ENCODE data around the gene LAMA3.

The LAMA3 gene

GRCh38 chr18:23778828-23779227, 89.6 kb downstream of the LAMA3 start:
- DNase-seq (ENCODE audit: low spot score), result no peak

- DNase-seq (ENCODE audit: low spot score), result peak; percentile 19
Observed at GRCh38 chr18:23779696-23780303, 90.5 kb downstream of the LAMA3 start.

- peak; percentile 64 for DNase-seq (ENCODE audit: low spot score)
Observed at GRCh38 chr18:23784832-23785245, 95.6 kb downstream of the LAMA3 start.

- DNase-seq (ENCODE audit: low spot score), result no peak
Observed at GRCh38 chr18:23793051-23793450, 103.8 kb downstream of the LAMA3 start.

- no peak for DNase-seq (ENCODE audit: low spot score)
Observed at GRCh38 chr18:23793985-23794867, 105.0 kb downstream of the LAMA3 start.

GRCh38 chr18:23798249-23798648, 109.0 kb downstream of the LAMA3 start:
- DNase-seq (ENCODE audit: low spot score), result no peak

GRCh38 chr18:23798824-23799223, 109.6 kb downstream of the LAMA3 start:
- no peak for DNase-seq (ENCODE audit: low spot score)

- DNase-seq (ENCODE audit: low spot score), result no peak
Observed at GRCh38 chr18:23799540-23799939, 110.3 kb downstream of the LAMA3 start.

GRCh38 chr18:23800902-23801301, 111.6 kb downstream of the LAMA3 start:
- no peak for DNase-seq (ENCODE audit: low spot score)

- no peak for DNase-seq (ENCODE audit: low spot score)
Observed at GRCh38 chr18:23802817-23803216, 113.6 kb downstream of the LAMA3 start.

- DNase-seq (ENCODE audit: low spot score), result no peak
Observed at GRCh38 chr18:23803755-23804154, 114.5 kb downstream of the LAMA3 start.

GRCh38 chr18:23805898-23806297, 116.6 kb downstream of the LAMA3 start:
- DNase-seq (ENCODE audit: low spot score), result no peak

- DNase-seq (ENCODE audit: low spot score), result no peak
Observed at GRCh38 chr18:23809415-23809814, 120.2 kb downstream of the LAMA3 start.

GRCh38 chr18:23810396-23810795, 121.1 kb downstream of the LAMA3 start:
- no peak for DNase-seq (ENCODE audit: low spot score)

GRCh38 chr18:23811176-23811575, 121.9 kb downstream of the LAMA3 start:
- no peak for DNase-seq (ENCODE audit: low spot score)

GRCh38 chr18:23812546-23813440, 123.5 kb downstream of the LAMA3 start:
- DNase-seq (ENCODE audit: low spot score), result no peak

- no peak for DNase-seq (ENCODE audit: low spot score)
Observed at GRCh38 chr18:23814991-23815614, 125.8 kb downstream of the LAMA3 start.

- no peak for DNase-seq (ENCODE audit: low spot score)
Observed at GRCh38 chr18:23816021-23816420, 126.8 kb downstream of the LAMA3 start.

GRCh38 chr18:23816740-23817139, 127.5 kb downstream of the LAMA3 start:
- no peak for DNase-seq (ENCODE audit: low spot score)

- DNase-seq (ENCODE audit: low spot score), result no peak
Observed at GRCh38 chr18:23819001-23819400, 129.7 kb downstream of the LAMA3 start.

- no peak for DNase-seq (ENCODE audit: low spot score)
Observed at GRCh38 chr18:23822590-23823385, 133.5 kb downstream of the LAMA3 start.
